Stimulated activated CD8-positive, alpha-beta memory T cell treated with anti-CD3 and anti-CD28 coated beads, Interleukin-15, amount 100 ng/mL, for 4 hours (primary cell): ENCODE results near the gene FCGR1A.
"Not testable (repeated sequence)": the region's sequence is repeated elsewhere in the genome, so short reads cannot be mapped to it uniquely, and the experiment has no call there.

Experiments
- DNase-seq, 2 donors: peaks; one replicate each; pipeline ENCODE4 v3.0.0-alpha.2; 2020; ENCODE audit warnings: low read depth in 2 of 2

FCGR1A gene

GRCh38 chr1:149782600-149782999 lies at the start of gene FCGR1A:
Gene FCGR1A (plus strand): TSS chr1:149782694. CDS start chr1:149782744, 50 bp downstream.
- DNase-seq, result not testable (repeated sequence)

GRCh38 chr1:149732781-149733180 lies 49.7 kb upstream of the FCGR1A start:
- not testable (repeated sequence) for DNase-seq

DNA sequence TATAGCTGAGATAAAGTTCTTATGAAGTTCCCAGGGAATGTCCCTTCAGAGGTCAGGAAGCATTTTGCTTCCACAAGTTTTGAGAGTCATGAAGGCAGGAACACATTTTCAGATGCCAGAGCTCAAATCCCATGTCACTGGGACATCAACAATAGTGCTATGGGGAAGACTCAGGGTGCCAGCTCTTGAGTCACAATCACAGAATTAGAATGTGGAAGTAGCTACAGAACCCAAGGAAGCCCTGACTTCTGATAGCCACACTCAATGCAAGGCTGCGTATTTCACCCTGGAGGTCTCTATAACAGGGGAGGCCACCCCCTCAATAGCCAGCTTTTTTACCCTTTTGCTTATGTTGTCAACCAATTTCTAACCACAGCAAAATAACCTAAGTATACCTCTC lies 47.8 kb upstream of the FCGR1A start:
- DNase-seq, result not testable (repeated sequence)

DNA sequence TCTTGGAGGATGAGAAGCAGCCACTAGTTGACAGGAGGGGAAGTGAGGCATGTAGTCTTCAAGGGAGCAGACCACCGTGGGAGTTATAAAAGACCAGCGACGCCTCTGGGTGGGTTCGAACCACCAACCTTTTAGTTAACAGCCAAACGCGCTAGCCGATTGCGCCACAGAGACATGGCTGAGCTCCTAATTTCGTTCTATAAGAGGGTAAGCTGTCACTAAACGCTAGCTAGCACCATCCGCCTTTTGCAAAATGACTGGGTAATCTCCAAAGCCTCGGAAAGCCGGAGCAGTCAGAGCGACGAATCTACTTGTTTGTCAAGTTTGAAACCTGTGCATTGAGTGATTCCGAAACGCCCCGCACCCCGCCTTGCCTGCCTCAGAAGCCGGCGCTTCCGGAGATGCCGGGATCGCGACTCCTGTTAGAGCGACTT lies 42.3 kb upstream of the FCGR1A start:
- DNase-seq, result peak in 1 of 2 donors; percentile 0

- not testable (repeated sequence) for DNase-seq
These were observed 41.8 kb upstream of the FCGR1A start for GRCh38 chr1:149740590-149741230.

GRCh38 chr1:149741914-149742313 lies 40.6 kb upstream of the FCGR1A start:
- not testable (repeated sequence) for DNase-seq

- DNase-seq, result not testable (repeated sequence)
These were observed 35.8 kb upstream of the FCGR1A start for GRCh38 chr1:149746463-149747356.

DNA sequence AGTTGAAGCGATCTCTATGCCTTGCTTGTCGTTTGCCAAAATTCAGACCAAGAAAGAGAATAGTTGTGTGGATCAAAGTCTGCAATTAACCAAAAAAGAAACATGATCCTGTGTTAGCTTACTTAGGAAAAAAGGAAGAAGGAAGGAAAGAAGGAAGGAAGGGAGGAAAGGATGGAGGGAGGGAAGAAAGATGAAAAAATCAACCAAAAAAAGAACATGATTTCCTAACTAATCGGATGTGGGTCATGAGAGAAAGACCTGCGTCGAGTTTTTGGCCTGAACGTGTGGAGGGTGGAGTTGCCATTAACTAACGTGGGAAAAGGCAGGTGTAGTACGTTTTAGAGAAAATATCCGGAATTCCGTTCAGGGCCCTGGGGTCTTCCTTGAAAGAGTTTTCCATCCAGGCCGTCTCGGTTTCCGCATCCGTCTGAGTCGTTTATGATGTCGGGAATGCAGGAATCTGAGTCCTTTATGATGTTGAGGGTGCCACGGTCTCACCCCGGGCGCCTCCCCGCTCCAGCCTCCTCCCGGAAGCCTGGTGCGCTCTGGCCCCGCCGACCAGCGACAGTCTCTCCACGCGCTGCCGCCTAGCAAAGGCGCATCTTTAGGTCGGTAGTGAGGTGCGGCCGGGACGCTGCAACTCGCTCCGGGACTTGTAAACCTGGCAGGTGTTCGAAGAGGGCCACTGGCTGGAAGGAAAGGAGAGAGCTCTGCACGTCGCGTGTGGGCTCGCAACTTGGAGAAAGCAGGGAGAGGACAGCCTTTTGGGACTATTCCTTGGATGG lies 34.9 kb upstream of the FCGR1A start:
- not testable (repeated sequence) for DNase-seq

DNA sequence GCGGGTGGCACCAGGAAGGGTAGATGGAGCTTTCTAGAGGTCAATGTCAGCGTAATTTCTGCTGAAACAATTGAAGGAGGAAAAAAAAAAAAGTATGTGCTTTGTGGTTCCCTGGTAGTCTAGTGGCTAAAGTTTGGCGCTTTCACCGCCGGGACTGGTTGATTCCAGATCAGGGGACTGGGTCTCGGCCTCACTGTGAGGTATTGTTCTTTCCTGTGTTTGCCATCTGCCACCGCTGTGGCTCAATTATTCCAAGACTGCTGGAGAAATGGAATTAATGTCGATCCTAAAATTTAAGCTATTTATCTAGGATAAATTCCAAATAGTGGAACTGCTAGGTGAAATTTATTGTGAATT lies 34.4 kb upstream of the FCGR1A start:
- DNase-seq, result not testable (repeated sequence)

GRCh38 chr1:149750562-149750961 lies 31.9 kb upstream of the FCGR1A start:
- not testable (repeated sequence) for DNase-seq

GRCh38 chr1:149752186-149752585 lies 30.3 kb upstream of the FCGR1A start:
- DNase-seq, result not testable (repeated sequence)

DNA sequence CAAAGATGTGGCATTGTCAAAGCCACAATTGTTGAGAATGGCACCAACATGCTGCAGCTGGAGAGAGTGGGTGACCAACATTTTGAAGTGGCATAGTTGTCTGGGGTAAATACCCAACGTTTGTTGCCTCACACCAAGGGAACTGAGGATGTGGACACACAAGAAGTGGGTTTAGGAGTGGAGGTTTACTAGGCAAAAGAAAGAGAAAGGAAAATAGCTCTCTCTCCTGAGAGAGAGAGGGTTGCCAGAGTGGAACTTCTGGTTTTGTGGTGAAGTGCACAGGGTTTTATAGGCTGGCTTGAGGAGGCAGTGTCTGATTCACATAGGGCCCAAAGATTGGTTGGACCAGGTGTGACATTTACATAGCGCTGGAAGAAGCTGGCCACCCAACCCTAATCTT lies 29.0 kb upstream of the FCGR1A start:
- DNase-seq, result not testable (repeated sequence)

- DNase-seq, result not testable (repeated sequence)
These were observed 27.2 kb upstream of the FCGR1A start for GRCh38 chr1:149755294-149755693.

DNA sequence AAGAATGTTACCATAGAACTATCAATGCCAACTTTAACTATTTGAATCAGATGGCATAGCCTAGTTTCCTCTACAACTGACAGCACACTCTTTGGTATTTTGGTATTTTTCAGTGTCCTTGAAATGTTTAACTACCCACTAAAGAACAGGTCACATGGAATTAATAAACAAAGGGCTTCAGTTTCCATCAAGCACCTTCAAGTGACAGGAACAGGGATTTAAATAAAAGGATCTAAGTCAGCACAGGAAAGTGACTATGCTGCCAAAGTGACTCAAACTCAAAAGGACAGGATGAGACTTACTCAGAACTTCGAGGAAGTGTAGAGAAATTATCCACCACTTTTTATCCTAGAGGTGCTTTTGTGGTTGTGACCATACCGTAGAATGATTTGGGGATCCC lies 20.2 kb upstream of the FCGR1A start:
- DNase-seq, result not testable (repeated sequence)

GRCh38 chr1:149764087-149764800 lies 18.2 kb upstream of the FCGR1A start:
- DNase-seq, result not testable (repeated sequence)

GRCh38 chr1:149766241-149766640 lies 16.3 kb upstream of the FCGR1A start:
- DNase-seq, result not testable (repeated sequence)

DNA sequence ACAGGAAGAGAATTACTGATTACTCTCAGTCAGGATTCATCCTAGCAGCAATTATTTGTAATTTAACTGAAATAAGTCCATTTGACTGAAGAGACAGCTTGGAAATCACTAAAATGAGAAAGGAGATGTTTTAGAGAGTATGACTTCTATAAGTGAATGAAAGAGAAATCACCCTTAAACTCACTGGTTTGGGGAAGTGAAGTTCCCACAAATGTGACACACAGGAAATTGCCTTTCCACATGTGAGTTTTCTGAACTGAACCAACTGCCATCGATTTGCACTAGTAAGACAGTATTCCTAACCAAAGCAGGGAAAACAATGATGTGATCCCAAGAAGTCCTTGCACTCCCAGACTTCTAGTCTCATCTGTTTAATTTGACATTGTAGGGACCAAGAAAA lies 13.3 kb upstream of the FCGR1A start:
- DNase-seq, result not testable (repeated sequence)

DNA sequence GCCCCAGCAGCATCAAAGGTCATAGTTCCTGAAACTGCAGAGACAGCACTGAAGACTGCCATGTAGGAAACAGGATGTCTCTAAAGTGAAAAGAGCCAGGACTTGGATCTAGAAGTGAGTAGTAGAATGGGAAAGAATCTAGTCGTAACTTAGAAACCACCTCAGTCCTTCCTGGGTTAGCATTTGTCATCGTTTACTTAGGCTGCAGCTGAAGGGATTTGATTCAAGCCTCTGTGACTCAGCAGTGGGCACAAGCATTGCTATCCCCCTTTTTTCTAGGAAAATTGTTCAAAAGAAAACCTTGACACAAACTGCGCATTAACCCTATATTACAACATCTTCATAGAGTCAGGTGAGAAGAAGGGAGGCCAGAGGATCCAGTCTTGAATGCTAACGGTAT lies 11.8 kb upstream of the FCGR1A start:
- DNase-seq, result not testable (repeated sequence)

DNA sequence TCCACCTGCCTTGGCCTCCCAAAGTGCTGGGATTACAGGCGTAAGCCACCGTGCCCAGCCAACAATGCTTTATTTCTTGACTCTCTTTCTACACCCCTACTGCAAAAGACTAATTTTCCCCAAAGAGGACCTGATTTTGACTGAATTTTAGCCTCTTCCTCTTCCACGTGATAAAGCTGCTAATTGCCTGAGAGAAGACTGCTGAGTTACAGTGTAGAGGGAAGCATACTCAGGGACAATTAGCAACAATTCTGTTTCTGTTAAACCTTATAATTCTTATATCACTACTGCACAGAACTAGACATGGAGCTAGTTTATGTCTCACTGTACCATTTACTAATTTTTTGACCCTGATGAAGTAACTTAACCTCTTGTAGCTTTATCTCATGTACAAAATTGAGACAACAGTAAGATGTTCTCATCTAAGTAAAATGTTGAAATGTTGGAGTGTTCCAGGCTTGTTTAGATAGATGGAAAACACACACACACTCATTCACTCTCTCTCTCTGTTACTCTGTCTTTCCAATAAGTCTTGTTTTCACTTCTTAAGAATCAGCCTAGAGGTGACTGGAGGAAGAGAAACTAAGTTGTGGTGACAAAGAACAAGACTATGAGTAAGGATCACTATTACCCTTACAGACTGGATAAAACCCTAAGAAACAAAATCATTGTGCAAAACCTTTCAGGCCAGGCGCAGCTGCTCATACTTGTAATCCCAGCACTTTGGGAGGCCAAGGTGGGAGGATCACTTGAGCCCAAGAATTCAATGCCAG lies 10.7 kb upstream of the FCGR1A start:
- DNase-seq, result not testable (repeated sequence)

DNA sequence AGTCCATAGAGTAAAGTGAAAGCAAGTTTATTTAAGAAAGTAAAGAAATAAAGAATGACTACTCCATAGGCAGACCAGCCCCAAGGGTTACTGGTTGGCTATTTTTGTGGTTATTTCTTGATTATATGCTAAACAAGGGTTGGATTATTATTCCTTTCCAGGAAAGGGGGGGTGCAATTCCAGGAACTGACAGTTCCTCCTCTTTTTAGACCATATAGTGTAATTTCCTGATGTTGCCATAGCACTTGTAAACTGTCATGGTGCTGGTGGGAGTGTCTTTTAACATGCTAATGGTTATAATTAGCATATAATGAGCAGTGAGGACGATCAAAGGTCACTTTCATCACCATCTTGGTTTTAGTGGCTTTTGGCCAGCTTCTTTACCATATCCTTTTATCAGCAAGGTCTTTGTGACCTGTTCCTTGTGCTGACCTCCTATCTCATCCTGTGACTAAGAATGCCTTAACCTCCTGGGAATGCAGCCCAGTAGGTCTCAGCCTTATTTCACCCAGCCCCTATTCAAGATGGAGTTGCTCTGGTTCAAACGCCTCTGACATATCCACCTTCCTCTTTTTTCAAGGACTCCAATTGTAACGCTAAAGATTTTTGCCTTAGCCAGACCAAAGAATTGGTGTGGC lies 6.9 kb upstream of the FCGR1A start:
- DNase-seq, result not testable (repeated sequence)
